Measurements from ENCODE around the gene ERGIC3. TPM values are rescaled to one million over a fixed set of nuclear protein-coding genes. Genes with fewer than 3 reads are reported as not detected.

The ERGIC3 gene
- total and polyA plus RNA-seq, 2 experiments from 2014 or later = 309 to 369 TPM

DNA sequence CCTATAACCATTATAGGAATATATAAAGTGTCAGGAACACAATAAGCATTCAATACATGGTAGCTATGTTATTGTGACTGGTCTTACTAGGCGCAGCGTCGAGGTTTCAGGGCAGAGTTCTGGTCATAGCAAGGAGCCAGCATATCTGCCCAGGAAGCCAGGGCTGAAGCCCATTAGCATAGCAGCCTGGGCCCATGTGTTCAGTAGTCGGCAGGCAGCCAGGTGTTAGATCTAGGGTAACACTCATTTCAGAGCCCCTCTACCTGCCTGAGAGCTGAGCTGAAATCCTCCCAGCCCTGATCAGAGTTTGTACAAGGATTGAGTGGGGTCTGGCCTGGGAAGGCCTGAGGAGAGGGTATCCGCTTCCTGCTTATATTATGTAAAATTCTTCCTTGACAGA is 44.6 kb upstream of the ERGIC3 start:
- Histone ChIP-seq H3K4me1 (ENCODE audit: insufficient read depth) (no peaks in the 10 kb centered on the region), H3K79me2 (no peaks in the 10 kb centered on the region), H3K9me3 (ENCODE audit: low read depth) (no peaks in the 10 kb centered on the region), H4K20me1 (ENCODE audit: insufficient read depth, poor library complexity, severe bottlenecking) (no peaks in the 10 kb centered on the region), H3K9me2 (replicated peaks; ENCODE audit: insufficient read depth) (no peaks in the 10 kb centered on the region), H3K36me3 (replicated peaks; ENCODE audit: insufficient read depth, low read depth) (no peaks in the 10 kb centered on the region), H3K4me2 (no peak overlapping the region), H3K4me3 (no peak overlapping the region), H3K27me3 (no peaks in the 10 kb centered on the region), H3K27ac (no peak overlapping the region), H2AFZ (no peak overlapping the region)
- 99% methylated on average over 5 of the region's 5 CpGs for WGBS (ENCODE audit: low lambda C conversion rate, missing lambda C conversion rate)
- TF ChIP-seq EZH2phosphoT487 (IDR thresholded peaks at IDR 0.05; ENCODE audit: low read depth, severe bottlenecking, unreplicated experiment) (no peak), EZH2 (IDR thresholded peaks at IDR 0.05; ENCODE audit: borderline replicate concordance) (no peak)
- no peak for DNase-seq (ENCODE audit: low spot score)

DNA sequence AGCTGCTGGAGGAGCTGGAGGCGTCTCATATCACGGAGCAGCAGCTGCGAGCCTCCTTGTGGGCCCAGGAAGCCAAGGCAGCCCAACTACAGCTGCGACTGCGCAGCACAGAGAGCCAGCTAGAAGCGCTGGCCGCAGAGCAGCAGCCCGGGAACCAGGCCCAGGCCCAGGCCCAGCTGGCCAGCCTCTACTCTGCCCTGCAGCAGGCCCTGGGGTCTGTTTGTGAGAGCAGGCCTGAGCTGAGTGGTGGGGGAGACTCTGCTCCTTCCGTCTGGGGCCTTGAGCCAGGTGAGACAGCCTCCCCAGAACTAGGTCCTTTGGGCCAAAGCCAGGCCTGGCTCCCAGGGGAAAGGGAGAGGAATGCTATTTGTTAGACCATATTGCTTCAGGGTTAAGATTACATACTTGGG is 44.1 kb upstream of the ERGIC3 start:
- H3K79me2 ChIP-seq = no peaks in the 10 kb centered on the region
- H3K36me3 ChIP-seq (replicated peaks; ENCODE audit: insufficient read depth, low read depth) = no peaks in the 10 kb centered on the region
- no peak overlapping the region for H2AFZ ChIP-seq
- H3K9me2 ChIP-seq (replicated peaks; ENCODE audit: insufficient read depth) = no peaks in the 10 kb centered on the region
- H3K4me3 ChIP-seq = no peak overlapping the region
- DNase-seq (ENCODE audit: low spot score) = no peak
- H3K27ac ChIP-seq = no peak overlapping the region
- no peaks in the 10 kb centered on the region for H4K20me1 ChIP-seq (ENCODE audit: insufficient read depth, poor library complexity, severe bottlenecking)
- H3K27me3 ChIP-seq = no peaks in the 10 kb centered on the region
- no peaks in the 10 kb centered on the region for H3K9me3 ChIP-seq (ENCODE audit: low read depth)
- 99% methylated on average over 9 of the region's 9 CpGs for WGBS (ENCODE audit: low lambda C conversion rate, missing lambda C conversion rate)
- no peaks in the 10 kb centered on the region for H3K4me1 ChIP-seq (ENCODE audit: insufficient read depth)
- no peak overlapping the region for H3K4me2 ChIP-seq
- TF ChIP-seq EZH2phosphoT487 (IDR thresholded peaks at IDR 0.05; ENCODE audit: low read depth, severe bottlenecking, unreplicated experiment) (no peak), EZH2 (IDR thresholded peaks at IDR 0.05; ENCODE audit: borderline replicate concordance) (no peak)
- TF ChIP-seq, protein P1, sequence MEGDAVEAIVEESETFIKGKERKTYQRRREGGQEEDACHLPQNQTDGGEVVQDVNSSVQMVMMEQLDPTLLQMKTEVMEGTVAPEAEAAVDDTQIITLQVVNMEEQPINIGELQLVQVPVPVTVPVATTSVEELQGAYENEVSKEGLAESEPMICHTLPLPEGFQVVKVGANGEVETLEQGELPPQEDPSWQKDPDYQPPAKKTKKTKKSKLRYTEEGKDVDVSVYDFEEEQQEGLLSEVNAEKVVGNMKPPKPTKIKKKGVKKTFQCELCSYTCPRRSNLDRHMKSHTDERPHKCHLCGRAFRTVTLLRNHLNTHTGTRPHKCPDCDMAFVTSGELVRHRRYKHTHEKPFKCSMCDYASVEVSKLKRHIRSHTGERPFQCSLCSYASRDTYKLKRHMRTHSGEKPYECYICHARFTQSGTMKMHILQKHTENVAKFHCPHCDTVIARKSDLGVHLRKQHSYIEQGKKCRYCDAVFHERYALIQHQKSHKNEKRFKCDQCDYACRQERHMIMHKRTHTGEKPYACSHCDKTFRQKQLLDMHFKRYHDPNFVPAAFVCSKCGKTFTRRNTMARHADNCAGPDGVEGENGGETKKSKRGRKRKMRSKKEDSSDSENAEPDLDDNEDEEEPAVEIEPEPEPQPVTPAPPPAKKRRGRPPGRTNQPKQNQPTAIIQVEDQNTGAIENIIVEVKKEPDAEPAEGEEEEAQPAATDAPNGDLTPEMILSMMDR (IDR thresholded peaks at IDR 0.05; ENCODE audit: poor library complexity) = no peak

GRCh38 chr20:35499271-35499670 is 42.6 kb upstream of the ERGIC3 start:
- Histone ChIP-seq H3K79me2 (no peaks in the 10 kb centered on the region), H3K4me1 (ENCODE audit: insufficient read depth) (no peaks in the 10 kb centered on the region), H3K9me3 (ENCODE audit: low read depth) (no peaks in the 10 kb centered on the region), H2AFZ (no peak overlapping the region), H3K36me3 (replicated peaks; ENCODE audit: insufficient read depth, low read depth) (no peaks in the 10 kb centered on the region), H4K20me1 (ENCODE audit: insufficient read depth, poor library complexity, severe bottlenecking) (no peaks in the 10 kb centered on the region), H3K9me2 (replicated peaks; ENCODE audit: insufficient read depth) (no peaks in the 10 kb centered on the region), H3K4me2 (no peak overlapping the region), H3K27ac (no peak overlapping the region), H3K27me3 (no peaks in the 10 kb centered on the region), H3K4me3 (no peak overlapping the region)
- 89% methylated on average over 1 of the region's 1 CpG for WGBS (ENCODE audit: low lambda C conversion rate, missing lambda C conversion rate)
- DNase-seq (ENCODE audit: low spot score) = no peak
- TF ChIP-seq EZH2 (IDR thresholded peaks at IDR 0.05; ENCODE audit: borderline replicate concordance) (no peak), EZH2phosphoT487 (IDR thresholded peaks at IDR 0.05; ENCODE audit: low read depth, severe bottlenecking, unreplicated experiment) (no peak)
- TF ChIP-seq, protein P1 (IDR thresholded peaks at IDR 0.05; ENCODE audit: poor library complexity) = no peak

GRCh38 chr20:35502352-35502751 is 39.5 kb upstream of the ERGIC3 start:
- no peak for DNase-seq (ENCODE audit: low spot score)
- Histone ChIP-seq H3K4me3 (no peak overlapping the region), H3K9me2 (replicated peaks; ENCODE audit: insufficient read depth) (no peaks in the 10 kb centered on the region), H2AFZ (no peak overlapping the region), H3K36me3 (replicated peaks; ENCODE audit: insufficient read depth, low read depth) (no peaks in the 10 kb centered on the region), H3K4me1 (ENCODE audit: insufficient read depth) (peaks cover 6% of the 10 kb centered on the region), H3K4me2 (no peak overlapping the region), H3K79me2 (no peaks in the 10 kb centered on the region), H3K27ac (no peak overlapping the region), H4K20me1 (ENCODE audit: insufficient read depth, poor library complexity, severe bottlenecking) (no peaks in the 10 kb centered on the region), H3K27me3 (no peaks in the 10 kb centered on the region), H3K9me3 (ENCODE audit: low read depth) (no peaks in the 10 kb centered on the region)
- WGBS (ENCODE audit: low lambda C conversion rate, missing lambda C conversion rate) = 95% methylated on average over 8 of the region's 8 CpGs
- no peak for TF ChIP-seq EZH2phosphoT487 (IDR thresholded peaks at IDR 0.05; ENCODE audit: low read depth, severe bottlenecking, unreplicated experiment)
- TF ChIP-seq, protein P1 (IDR thresholded peaks at IDR 0.05; ENCODE audit: poor library complexity) = no peak
- no peak for TF ChIP-seq EZH2 (IDR thresholded peaks at IDR 0.05; ENCODE audit: borderline replicate concordance)

All from hepatocyte (in vitro differentiated cells).